ENCODE data around the gene MRPL51.
A peak's percentile ranks its signal among the peaks of the same experiment; 100 is the strongest.

Gene MRPL51

GRCh38 chr12:6536894-6537579 is 44.0 kb upstream of the MRPL51 start:
- no peak for DNase-seq
- peak overlapping the region; percentile 55 for H3K27ac ChIP-seq (ENCODE audit: insufficient read depth, low read length, poor library complexity, severe bottlenecking)

GRCh38 chr12:6535960-6536847 is 43.1 kb upstream of the MRPL51 start:
- peaks cover 68% of the 10 kb centered on the region for H3K4me1 ChIP-seq (ENCODE audit: control insufficient read depth, insufficient read depth, low read length, poor library complexity, severe bottlenecking)
- no peak for DNase-seq
- H3K27me3 ChIP-seq (replicated peaks; ENCODE audit: control insufficient read depth, insufficient read depth, low read length, poor library complexity, severe bottlenecking) = no peaks in the 10 kb centered on the region
- no peaks in the 10 kb centered on the region for H3K9me3 ChIP-seq (ENCODE audit: control insufficient read depth, low read length)
- H3K4me3 ChIP-seq (ENCODE audit: insufficient read depth, low read depth, low read length, poor library complexity, severe bottlenecking) = peak overlapping the region; percentile 89
- H3K36me3 ChIP-seq (ENCODE audit: control insufficient read depth, insufficient read depth, low read length) = peaks cover 30% of the 10 kb centered on the region
- H3K27ac ChIP-seq (ENCODE audit: insufficient read depth, low read length, poor library complexity, severe bottlenecking) = peak overlapping the region; percentile 90

More at GRCh38 chr12:6536894-6537579, 44.0 kb upstream of the MRPL51 start:
- Histone ChIP-seq H3K36me3 (ENCODE audit: control insufficient read depth, insufficient read depth, low read length) (peaks cover 29% of the 10 kb centered on the region), H3K4me3 (ENCODE audit: insufficient read depth, low read depth, low read length, poor library complexity, severe bottlenecking) (no peak overlapping the region), H3K9me3 (ENCODE audit: control insufficient read depth, low read length) (no peaks in the 10 kb centered on the region), H3K27me3 (replicated peaks; ENCODE audit: control insufficient read depth, insufficient read depth, low read length, poor library complexity, severe bottlenecking) (no peaks in the 10 kb centered on the region), H3K4me1 (ENCODE audit: control insufficient read depth, insufficient read depth, low read length, poor library complexity, severe bottlenecking) (peaks cover 67% of the 10 kb centered on the region)

GRCh38 chr12:6535697-6535946 is 42.6 kb upstream of the MRPL51 start:
- peak overlapping the region; percentile 90 for H3K27ac ChIP-seq (ENCODE audit: insufficient read depth, low read length, poor library complexity, severe bottlenecking)
- H3K36me3 ChIP-seq (ENCODE audit: control insufficient read depth, insufficient read depth, low read length) = peaks cover 36% of the 10 kb centered on the region
- no peaks in the 10 kb centered on the region for H3K27me3 ChIP-seq (replicated peaks; ENCODE audit: control insufficient read depth, insufficient read depth, low read length, poor library complexity, severe bottlenecking)
- H3K4me1 ChIP-seq (ENCODE audit: control insufficient read depth, insufficient read depth, low read length, poor library complexity, severe bottlenecking) = peaks cover 64% of the 10 kb centered on the region
- H3K4me3 ChIP-seq (ENCODE audit: insufficient read depth, low read depth, low read length, poor library complexity, severe bottlenecking) = peak overlapping the region; percentile 89
- no peaks in the 10 kb centered on the region for H3K9me3 ChIP-seq (ENCODE audit: control insufficient read depth, low read length)
- no peak for DNase-seq

DNA sequence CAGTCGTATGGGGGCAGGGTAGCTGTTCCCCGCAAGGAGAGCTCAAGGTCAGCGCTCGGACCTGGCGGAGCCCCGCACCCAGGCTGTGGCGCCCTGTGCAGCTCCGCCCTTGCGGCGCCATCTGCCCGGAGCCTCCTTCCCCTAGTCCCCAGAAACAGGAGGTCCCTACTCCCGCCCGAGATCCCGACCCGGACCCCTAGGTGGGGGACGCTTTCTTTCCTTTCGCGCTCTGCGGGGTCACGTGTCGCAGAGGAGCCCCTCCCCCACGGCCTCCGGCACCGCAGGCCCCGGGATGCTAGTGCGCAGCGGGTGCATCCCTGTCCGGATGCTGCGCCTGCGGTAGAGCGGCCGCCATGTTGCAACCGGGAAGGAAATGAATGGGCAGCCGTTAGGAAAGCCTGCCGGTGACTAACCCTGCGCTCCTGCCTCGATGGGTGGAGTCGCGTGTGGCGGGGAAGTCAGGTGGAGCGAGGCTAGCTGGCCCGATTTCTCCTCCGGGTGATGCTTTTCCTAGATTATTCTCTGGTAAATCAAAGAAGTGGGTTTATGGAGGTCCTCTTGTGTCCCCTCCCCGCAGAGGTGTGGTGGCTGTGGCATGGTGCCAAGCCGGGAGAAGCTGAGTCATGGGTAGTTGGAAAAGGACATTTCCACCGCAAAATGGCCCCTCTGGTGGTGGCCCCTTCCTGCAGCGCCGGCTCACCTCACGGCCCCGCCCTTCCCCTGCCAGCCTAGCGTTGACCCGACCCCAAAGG is 42.1 kb upstream of the MRPL51 start:
- Histone ChIP-seq H3K27ac (ENCODE audit: insufficient read depth, low read length, poor library complexity, severe bottlenecking) (peak overlapping the region; percentile 90), H3K9me3 (ENCODE audit: control insufficient read depth, low read length) (no peaks in the 10 kb centered on the region), H3K4me1 (ENCODE audit: control insufficient read depth, insufficient read depth, low read length, poor library complexity, severe bottlenecking) (peaks cover 59% of the 10 kb centered on the region), H3K36me3 (ENCODE audit: control insufficient read depth, insufficient read depth, low read length) (peaks cover 41% of the 10 kb centered on the region), H3K4me3 (ENCODE audit: insufficient read depth, low read depth, low read length, poor library complexity, severe bottlenecking) (peak overlapping the region; percentile 89), H3K27me3 (replicated peaks; ENCODE audit: control insufficient read depth, insufficient read depth, low read length, poor library complexity, severe bottlenecking) (no peaks in the 10 kb centered on the region)
- peak; percentile 73 to 74 (median 73) for DNase-seq

GRCh38 chr12:6534695-6534944 is 41.6 kb upstream of the MRPL51 start:
- Histone ChIP-seq H3K36me3 (ENCODE audit: control insufficient read depth, insufficient read depth, low read length) (peaks cover 40% of the 10 kb centered on the region), H3K27me3 (replicated peaks; ENCODE audit: control insufficient read depth, insufficient read depth, low read length, poor library complexity, severe bottlenecking) (no peaks in the 10 kb centered on the region), H3K4me1 (ENCODE audit: control insufficient read depth, insufficient read depth, low read length, poor library complexity, severe bottlenecking) (peaks cover 54% of the 10 kb centered on the region), H3K9me3 (ENCODE audit: control insufficient read depth, low read length) (no peaks in the 10 kb centered on the region), H3K4me3 (ENCODE audit: insufficient read depth, low read depth, low read length, poor library complexity, severe bottlenecking) (peak overlapping the region; percentile 89), H3K27ac (ENCODE audit: insufficient read depth, low read length, poor library complexity, severe bottlenecking) (peak overlapping the region; percentile 90)
- no peak for DNase-seq

- Histone ChIP-seq H3K4me3 (ENCODE audit: insufficient read depth, low read depth, low read length, poor library complexity, severe bottlenecking) (peak within 1 kb of the TSS; percentile 89), H3K36me3 (ENCODE audit: control insufficient read depth, insufficient read depth, low read length) (peaks cover 45% of the 10 kb centered on the region), H3K27ac (ENCODE audit: insufficient read depth, low read length, poor library complexity, severe bottlenecking) (peak within 1 kb of the TSS; percentile 90), H3K27me3 (replicated peaks; ENCODE audit: control insufficient read depth, insufficient read depth, low read length, poor library complexity, severe bottlenecking) (no peaks in the 10 kb centered on the region), H3K4me1 (ENCODE audit: control insufficient read depth, insufficient read depth, low read length, poor library complexity, severe bottlenecking) (peaks cover 52% of the 10 kb centered on the region), H3K9me3 (ENCODE audit: control insufficient read depth, low read length) (no peaks in the 10 kb centered on the region)
- DNase-seq = peak; percentile 72 to 76 (median 76)
Observed at GRCh38 chr12:6533923-6534694, 41.0 kb upstream of the MRPL51 start, which contains the start of gene GAPDH. GAPDH (plus strand) TSS chr12:6534517; CDS start chr12:6534833, 316 bp downstream.

DNA sequence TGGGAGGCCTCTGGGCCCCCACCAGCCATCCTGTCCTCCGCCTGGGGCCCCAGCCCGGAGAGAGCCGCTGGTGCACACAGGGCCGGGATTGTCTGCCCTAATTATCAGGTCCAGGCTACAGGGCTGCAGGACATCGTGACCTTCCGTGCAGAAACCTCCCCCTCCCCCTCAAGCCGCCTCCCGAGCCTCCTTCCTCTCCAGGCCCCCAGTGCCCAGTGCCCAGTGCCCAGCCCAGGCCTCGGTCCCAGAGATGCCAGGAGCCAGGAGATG is 40.5 kb upstream of the MRPL51 start:
- Histone ChIP-seq H3K4me3 (ENCODE audit: insufficient read depth, low read depth, low read length, poor library complexity, severe bottlenecking) (peak overlapping the region; percentile 89), H3K36me3 (ENCODE audit: control insufficient read depth, insufficient read depth, low read length) (peaks cover 45% of the 10 kb centered on the region), H3K27me3 (replicated peaks; ENCODE audit: control insufficient read depth, insufficient read depth, low read length, poor library complexity, severe bottlenecking) (no peaks in the 10 kb centered on the region), H3K27ac (ENCODE audit: insufficient read depth, low read length, poor library complexity, severe bottlenecking) (peak overlapping the region; percentile 90), H3K9me3 (ENCODE audit: control insufficient read depth, low read length) (no peaks in the 10 kb centered on the region), H3K4me1 (ENCODE audit: control insufficient read depth, insufficient read depth, low read length, poor library complexity, severe bottlenecking) (peaks cover 52% of the 10 kb centered on the region)
- DNase-seq = no peak

DNA sequence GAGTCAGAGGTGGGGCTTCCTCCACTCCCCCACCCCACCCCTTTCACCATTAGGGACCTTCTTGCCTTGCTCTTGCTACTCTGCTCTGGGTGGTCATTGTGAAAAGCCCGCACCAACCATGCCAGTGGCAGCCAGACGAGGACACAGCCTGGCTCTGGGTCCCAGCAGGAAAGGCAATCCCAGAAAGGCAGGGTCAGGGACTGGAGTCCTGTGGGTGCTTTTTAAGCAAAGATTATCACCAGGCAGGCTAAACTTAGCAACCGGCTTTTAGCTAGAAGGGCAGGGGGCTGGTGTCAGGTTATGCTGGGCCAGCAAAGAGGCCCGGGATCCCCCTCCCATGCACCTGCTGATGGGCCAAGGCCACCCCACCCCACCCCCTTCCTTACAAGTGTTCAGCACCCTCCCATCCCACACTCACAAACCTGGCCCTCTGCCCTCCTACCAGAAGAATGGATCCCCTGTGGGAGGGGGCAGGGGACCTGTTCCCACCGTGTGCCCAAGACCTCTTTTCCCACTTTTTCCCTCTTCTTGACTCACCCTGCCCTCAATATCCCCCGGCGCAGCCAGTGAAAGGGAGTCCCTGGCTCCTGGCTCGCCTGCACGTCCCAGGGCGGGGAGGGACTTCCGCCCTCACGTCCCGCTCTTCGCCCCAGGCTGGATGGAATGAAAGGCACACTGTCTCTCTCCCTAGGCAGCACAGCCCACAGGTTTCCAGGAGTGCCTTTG is 40.0 kb upstream of the MRPL51 start:
- H3K9me3 ChIP-seq (ENCODE audit: control insufficient read depth, low read length) = no peaks in the 10 kb centered on the region
- peak overlapping the region; percentile 90 for H3K27ac ChIP-seq (ENCODE audit: insufficient read depth, low read length, poor library complexity, severe bottlenecking)
- no peak for DNase-seq
- H3K27me3 ChIP-seq (replicated peaks; ENCODE audit: control insufficient read depth, insufficient read depth, low read length, poor library complexity, severe bottlenecking) = no peaks in the 10 kb centered on the region
- H3K4me3 ChIP-seq (ENCODE audit: insufficient read depth, low read depth, low read length, poor library complexity, severe bottlenecking) = peak overlapping the region; percentile 89
- H3K4me1 ChIP-seq (ENCODE audit: control insufficient read depth, insufficient read depth, low read length, poor library complexity, severe bottlenecking) = peaks cover 50% of the 10 kb centered on the region
- peaks cover 45% of the 10 kb centered on the region for H3K36me3 ChIP-seq (ENCODE audit: control insufficient read depth, insufficient read depth, low read length)

All from effector memory CD4-positive, alpha-beta T cell (primary cell).